Loucy (cell line): ENCODE measurements around the gene HYAL3.

ENCODE experiments used
- CTCF ChIP-seq: fragments of 200-600 bp; sonication (generic); conservative IDR thresholded peaks from 2 replicates; pipeline ENCODE4 v1.5.1; 2014; ENCODE audit warnings: mild to moderate bottlenecking, antibody characterized with exemption, low read length
- EZH2phosphoT487 ChIP-seq: fragments of 200-600 bp; IDR thresholded peaks from 2 replicates; pipeline ENCODE4 v1.6.1; 2018; ENCODE audit warnings: antibody characterized with exemption, mild to moderate bottlenecking, moderate library complexity, borderline replicate concordance

DNA sequence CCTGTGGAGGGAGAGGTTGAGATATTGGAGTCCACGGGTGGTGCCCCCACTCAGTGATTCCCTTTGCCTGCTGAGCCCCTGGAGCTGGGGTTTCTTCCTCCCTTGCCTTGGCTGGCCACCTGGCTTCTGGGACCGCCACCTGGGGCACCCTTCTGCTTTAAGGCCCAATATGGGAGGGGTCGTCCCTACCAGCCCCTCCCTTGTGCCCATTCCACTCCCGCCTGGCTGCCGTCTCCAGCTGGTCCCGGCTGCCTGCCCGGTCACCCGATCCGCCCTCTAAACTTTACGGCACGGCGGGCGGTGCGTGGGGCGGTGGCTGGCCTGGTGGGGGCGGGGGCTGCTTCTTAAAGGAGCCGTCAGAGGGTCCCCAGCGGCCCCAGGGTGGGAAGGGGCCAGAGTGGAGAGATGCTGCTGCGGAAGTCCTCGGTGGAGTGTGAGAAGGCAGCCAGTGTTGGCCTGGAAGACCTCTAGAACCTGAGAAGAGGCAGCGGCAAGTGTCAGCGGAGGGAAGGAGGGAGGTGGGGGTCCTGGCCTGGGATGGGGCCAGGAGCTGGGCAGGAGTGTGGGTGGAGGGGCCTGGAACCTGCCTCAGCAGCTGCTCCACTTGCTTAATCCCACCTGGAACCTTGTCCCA is 31.8 kb downstream of the HYAL3 start:
- no peak for TF ChIP-seq CTCF
- TF ChIP-seq EZH2phosphoT487, result no peak
